HG03135 (cell line): Measurements from ENCODE around the gene NUDT14.

ENCODE experiments used
- ATAC-seq: cut with Tn5 transposase; IDR thresholded peaks from one replicate; pipeline ENCODE4 v1.9.1; 2021; ENCODE audit warnings: mild to moderate bottlenecking, moderate library complexity; ENCODE audit not compliant: unreplicated experiment

Gene NUDT14

DNA sequence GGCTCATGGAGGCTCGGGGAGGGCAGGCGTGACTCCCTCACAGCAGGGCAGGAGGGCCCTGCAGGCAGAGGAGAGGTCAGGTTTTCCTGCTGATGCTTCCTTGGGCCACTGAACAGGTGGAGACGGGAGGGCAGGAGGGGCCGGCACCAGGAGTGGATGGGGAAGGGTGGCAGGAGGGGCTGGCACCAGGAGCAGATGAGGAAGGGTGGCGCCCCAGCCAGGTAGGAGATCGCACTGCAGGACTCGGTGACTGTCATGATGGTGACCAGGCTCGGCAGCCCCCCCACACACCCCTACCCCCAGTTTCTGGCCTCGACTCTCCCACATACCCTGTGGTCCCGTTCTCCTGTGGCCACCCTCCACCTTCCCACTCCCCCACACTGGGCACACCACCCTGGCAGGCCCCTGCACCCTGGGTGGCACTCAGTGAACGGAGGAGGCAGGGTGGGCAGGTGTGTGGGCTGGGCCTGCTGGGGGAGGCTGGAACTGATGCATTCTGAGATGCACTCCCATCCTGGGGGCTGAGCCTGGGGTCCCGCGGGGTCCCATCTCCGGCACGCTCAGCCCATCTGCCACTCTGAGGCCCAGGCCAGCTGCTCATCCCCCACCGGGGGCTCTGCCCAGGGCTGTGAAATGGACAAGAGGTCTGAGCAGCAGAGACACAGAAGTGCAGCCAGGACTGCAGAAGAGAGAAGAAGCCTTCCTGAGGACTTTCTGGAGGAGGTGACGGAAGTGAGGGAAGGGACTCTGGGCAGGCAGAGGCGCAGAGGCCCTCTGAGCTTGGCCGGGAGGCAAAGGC, 2.8 kb downstream of the NUDT14 start:
- ATAC-seq: no peak

DNA sequence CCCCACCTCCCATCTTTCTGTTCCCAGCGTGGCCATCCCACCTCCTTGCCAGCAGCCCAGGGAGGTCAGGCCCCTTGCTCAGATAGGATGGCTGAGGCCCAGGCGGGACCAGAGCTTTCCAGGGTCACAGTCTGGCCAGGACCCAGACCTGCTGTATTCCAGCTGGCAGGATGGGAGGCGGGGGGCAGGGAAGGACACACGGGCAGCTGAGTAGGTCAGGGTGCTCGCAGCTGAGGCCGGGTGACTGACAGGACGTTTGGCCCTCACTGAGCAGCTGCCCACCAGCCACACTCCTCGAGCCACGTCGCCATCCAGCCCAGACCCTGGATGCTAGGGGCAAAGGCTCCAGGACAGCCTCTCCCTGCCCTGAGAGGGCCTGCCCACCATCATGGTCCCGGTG, 4.0 kb downstream of the NUDT14 start:
- no peak for ATAC-seq

DNA sequence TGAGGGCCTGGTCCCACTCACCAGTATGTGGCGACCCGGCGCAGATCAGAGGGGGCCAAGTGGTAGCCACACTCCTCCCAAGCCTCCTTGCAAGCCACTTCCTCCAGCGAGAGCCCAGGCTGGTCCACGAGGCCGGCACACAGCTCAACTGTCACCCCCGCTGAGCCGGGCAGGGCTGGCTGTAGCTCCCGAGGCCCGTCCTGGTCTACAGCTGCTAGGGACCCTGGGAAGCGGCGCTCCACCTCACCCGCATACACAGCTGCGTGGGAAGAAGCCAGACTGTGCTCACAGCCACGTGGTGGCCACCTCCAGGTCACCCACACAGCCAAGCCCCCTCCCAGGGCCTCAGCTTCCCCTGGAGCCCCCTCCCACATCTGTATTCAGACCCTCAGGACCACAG, 4.6 kb downstream of the NUDT14 start:
- no peak for ATAC-seq

DNA sequence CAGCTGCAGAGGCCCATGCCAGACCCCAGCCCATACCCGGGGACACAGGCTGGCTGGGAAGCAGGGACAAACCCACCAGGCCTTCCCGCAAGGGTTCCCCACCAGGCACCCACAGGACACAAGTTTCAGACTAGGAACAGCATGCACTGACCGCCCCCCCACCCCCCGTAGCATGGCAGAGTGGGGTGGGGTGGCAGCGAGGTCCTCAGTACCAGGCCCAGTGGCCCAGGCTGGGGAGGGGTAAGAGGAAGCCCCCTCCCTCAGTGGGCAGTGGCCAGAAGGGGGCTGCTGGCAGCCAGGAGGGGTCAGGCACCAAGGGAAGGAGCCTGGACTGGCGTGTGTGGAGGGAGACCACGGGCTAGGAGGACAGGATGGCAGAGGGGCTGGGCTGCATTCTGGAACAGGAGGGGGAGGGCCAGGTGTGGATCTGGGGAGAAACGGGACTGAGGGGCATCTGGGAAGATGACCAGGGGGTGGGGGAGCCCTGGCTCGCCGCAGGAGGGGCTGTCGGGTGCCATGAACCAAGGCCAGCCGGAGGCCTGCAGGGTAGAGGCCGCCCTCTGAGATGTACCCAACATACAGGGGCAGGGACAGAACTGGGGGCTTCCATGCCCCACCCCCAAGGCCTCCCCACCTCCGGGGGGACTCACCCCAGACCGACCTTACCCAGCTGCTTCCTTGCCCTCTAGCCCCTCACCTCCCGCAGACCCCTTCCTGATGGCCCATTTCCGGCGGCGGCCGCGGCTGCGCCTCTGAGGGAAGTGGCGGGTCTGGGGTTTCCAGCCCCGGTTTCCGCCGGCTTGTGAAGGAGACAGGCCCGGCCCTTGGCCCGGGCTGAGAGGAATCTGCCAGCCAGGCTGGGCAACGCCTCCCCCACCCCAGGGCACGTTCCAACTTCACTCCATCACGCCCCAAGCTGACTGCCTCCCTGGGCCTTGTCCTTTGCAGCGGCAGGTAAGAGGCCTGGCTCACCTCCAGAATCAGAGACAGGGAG, 6.9 kb downstream of the NUDT14 start:
- no peak for ATAC-seq

DNA sequence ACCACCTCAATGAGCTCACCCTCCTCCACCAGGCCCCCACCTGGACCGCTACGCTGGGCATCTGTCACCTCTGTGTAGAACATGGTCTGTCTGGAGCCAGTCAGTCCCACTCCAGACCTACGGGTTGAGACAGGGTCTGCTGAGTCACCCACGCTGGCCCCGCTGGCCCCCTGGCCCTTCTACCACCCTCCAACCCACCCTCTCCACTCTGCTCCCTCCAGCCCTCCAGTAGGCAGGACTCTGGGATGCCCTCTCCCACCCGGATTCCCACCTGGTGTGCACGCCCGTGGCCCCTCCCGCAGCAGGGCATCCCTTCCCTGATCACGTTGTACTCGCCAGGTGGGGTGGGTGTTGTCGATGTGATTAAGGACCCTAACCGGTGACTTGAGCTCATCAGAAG, 8.0 kb downstream of the NUDT14 start:
- no peak for ATAC-seq

DNA sequence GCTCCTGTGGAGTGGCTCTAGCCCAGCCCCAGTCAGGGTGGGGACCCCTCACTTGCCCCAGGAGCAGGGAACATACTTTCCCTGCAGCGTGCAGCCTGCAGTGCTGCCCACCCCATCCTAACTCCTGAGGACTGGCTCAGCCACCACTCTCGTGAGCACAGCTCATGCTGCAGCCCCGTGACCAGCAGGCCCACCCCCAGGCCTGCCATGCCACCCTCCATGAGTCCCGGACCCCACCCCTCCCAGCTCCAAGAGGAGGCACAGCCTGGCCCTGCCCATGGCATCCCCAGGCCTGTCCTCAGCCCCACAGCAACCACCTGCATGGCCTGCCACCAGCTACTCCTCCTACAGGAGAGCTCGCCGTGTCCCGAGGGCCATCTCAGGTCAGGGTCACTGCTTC, 8.6 kb downstream of the NUDT14 start:
- no peak for ATAC-seq

DNA sequence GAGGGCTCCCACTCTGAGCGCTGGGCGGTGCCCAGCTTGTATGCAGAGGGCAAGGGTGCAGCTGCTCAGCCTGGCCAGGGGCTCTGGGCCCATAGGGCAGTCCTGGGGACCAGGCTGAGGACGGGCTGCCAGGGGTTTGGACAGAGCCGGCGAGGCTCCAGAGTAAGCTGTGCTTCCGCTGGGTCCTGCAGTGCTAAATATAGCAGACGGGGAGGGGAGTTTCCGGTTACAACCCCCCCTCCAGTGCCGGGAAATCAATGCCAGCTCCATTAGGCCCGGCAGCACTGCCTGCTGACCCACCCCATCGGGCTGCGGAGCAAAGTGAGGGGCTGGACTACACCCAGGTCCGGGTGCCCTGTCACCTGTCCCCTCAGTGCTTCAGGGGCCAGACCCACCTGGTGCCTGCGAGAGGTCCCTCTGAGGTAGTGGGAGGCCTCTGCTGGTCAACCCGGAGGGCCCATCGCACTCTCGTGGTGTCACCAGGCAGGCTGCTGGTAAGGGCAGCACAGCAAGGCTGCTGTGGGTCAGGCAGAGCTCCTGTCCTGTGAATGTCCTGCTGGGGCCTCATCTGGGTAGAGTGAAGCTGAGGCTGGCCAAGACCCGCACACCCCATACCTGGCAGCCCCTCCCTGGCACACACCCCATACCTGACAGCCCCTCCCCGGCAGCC, 10.0 kb downstream of the NUDT14 start:
- ATAC-seq: no peak

DNA sequence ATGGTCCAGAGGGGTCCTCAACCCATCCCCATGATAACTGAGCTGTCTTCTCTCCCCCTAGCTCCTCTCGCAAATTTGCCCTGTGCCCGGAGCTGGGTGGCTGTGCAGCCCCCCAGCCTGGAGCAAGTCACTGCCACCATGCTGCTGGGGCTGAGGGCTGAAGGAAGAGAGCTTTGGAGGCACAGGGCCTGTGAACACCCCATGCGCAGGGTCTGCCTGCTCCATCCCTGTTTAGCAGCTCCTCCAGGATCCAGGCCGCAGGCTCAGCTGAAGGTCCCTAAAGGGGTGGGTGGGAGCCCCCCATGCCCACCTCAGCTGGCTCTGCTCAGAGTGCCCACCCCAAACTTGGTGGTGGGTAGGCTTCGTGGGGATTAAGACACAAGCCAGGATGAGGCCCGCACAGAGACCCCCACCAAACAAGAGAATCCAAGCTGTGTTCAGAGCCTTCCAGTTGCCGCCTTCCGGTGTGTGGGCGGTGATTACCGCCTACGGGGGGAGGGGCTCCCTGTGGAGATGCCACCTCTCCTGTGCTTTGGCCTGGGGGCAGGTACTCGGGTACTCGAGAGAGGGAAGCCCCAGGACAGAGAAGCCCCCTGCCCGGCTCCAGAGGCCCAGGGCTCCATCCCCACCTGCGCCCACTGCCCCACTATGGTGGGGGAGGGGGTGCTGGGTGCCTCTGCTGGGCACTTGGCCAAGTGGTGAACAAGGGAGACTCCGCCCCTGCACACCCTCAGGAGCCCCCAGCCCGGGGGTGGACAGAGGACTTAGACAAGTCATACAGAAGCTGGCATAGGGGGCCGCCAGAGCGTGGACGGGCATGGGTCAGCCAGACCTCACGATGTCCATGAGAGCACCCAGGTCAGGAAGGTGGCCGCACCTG, 11.1 kb downstream of the NUDT14 start:
- ATAC-seq: no peak

DNA sequence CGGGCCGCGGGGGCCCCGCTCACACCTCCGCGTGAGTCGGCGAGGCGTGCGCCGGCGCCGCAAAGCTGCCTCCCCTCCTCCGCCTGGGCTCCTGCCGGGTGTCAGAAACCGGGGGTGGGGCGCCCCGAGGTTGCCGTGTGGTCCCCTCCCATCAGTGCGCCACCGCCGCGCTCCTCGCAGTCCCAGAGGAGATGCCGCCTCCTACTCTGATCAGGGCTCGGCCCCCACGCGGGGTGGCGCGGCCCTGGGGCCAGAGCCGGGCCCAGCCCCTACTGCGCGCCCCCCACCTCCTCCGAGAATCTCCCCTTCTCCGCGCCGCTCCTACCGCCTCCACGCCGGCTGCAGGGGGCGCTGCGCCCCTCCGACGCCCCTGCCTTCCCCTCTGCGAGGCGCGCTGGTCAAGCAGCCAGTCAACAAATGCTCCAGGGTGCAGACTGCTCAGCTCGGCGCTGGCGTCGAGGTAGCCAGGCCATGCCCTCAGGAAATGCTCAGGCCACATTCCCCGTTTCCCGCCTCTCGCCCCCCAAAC, 12.1 kb downstream of the NUDT14 start:
- no peak for ATAC-seq

DNA sequence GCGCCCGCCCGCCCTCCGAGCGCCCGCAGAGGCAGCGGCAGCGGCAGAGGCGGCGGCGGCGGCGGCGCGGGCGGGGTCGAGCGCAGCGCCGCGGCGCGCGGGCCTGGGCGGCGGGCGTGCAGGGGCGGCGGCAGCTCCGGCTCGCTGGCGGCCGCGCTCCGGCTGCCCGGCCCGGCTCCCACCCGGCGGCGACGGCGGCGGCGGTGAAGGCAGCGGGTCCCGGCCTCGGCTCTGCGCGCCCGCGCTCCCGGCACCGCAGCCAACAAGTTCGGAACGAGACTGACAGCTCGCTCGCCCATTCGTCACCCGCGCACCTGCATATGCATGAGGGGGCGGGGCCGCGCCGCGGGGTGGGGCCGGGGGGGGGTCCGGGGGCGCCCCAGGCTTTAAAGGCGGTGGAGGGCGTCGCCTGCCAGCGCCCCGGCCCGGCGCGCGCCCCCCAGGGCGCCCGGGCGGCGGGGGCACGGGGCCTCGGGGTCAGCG, 12.6 kb downstream of the NUDT14 start, which contains the start of gene JAG2:
TSS of gene JAG2 (minus strand) at position 281 of the 483 bp plus-strand sequence. CDS start 356 bp downstream, outside the sequence.
- no peak for ATAC-seq

DNA sequence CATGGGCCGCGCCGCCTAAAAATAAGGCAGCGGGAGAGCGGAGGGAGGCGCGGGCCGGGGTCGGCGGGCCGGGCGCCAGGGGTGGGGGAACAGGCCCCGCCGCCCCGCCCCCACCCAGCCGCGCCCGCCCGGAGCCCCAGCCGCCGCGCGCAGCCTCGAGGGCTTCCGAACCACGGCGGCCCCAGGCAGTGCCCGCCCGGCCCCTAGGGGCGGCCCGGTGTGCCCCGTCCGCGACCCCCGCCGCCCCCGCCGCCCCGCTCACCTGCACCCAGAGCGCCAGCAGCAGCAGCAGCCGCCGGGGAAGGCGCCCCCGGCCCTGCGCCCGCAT, 13.1 kb downstream of the NUDT14 start:
- ATAC-seq: no peak

DNA sequence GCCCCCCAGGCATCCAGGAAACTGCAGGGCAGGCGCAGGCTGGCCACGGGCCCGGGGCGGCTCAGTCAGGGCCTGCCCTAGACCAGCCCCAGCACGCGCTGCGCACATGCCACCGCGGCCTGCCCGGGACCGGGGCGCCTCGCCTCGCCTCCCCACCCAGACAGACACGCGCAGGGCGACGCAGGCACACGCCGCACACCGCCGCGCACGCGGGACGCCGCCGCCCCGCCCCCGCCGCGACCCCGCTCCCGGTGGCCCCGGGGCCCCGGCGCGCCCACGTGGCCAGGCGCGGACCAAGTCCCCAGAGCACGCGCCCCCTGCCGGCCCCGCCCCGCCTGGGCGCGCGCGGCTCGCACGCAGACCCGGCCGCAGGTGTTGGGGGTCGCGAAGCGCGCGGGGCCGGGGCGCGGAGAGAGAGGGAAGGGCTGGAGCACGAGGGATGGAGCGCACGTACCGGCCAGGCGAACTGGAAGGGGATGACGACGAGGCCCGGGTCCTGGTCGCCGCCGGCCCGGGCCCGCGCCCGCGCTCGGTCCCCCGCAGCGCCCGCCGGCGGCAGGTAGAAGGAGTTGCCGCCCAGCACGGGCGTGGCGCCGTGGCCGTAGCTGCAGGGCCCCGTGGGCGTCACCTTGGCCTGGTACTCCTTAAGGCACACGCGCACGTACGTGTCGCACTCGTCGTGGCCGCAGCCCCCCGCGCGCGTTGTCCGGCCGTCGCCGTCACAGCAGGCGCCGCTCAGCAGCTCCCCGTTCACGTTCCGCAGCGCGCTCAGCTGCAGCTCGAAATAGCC, 13.6 kb downstream of the NUDT14 start:
- no peak for ATAC-seq

DNA sequence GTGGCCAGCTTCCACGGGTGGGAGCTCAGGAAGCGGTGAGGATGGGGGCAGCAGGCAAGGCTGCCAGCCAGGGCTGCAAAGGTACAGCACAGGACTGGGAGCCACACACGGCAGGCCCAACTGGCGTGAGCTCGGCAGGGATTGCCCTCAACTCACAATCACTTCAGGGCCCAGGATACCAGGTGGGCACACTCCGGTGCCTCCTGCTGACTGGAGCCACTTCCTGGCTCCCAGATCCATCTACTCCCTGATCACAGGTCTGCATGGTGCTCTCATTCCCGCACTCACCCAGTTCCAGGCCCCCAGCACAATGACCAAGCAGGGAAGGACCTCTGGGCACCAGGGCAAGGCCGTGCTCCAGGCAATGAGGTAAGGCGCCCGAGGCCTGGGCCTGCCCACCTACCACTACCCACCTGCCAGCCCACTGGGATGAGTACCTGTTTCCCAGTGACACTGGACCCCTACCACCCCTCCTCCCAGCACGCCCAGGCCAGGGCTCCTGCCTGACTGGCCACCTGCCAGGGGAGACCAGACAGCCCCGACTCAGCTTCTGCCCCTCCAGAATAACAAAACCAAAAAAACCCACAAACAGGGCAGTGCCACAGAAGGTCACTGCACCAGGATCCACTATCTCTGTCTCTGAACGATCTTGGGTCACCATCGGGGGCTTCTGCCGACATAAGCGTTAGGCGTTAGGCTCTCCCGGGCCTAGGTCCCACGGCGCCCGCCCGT, 14.4 kb downstream of the NUDT14 start:
- no peak for ATAC-seq

DNA sequence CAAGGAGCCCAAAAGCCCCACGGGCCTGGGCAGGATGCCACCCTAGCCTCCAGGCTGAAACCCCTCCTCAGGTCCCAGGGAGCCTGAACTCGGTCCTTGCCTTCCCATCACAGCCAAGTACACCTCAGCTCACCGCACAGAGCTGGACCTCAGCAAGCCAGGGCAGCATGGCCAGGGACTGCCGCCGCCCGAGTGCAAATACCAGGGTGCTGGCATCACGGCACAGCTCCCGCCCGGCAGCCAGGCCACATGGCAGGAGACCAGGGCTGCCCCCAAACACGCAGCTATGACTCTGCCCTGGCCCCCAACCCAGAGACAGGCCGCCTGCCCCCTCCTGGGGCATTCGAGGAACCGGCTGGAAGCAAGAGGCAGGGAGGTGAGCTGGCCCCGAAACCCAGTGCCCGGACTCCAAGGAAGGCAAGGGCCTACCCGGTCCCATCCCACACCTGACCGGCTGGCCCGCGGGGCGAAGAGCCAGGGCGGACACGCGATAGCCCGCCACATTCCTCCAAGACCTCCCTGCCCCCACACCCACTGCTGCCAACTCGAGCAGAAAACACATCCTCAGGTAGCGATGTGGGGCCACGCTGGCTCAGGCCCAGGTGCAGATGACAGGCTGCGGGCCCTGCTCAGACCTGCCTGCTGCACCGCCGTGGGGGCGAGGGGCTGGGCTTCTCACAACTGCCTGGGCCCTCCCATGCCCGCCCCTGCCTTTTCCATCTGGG, 15.2 kb downstream of the NUDT14 start:
- no peak for ATAC-seq

DNA sequence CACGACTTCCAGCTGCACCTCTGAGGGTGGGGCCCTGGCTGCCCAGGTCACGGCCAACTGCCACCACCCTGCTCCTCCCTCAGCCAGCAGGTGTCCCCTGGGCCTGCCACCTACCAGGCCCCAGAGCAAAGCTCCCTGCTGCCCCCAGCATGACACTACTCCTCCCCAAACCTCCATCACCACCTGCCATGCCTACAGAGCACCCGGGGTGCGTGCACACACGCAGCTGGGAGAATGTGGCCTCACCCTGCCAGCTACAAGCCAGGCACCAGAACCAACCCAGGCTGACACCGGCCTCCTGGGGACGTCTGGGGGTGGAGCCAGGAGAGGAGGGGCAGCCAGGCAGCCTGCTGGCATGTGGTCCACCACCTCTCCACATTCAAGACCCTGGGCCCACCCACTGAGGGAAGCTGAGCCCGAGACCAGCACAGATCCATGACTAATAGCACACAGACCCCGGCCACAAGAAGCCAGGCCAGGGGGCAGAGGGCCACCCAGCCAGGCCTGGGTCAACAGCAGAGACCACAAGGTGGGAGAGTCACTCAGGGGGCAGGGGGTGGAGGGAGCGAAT, 15.9 kb downstream of the NUDT14 start:
- ATAC-seq: no peak

DNA sequence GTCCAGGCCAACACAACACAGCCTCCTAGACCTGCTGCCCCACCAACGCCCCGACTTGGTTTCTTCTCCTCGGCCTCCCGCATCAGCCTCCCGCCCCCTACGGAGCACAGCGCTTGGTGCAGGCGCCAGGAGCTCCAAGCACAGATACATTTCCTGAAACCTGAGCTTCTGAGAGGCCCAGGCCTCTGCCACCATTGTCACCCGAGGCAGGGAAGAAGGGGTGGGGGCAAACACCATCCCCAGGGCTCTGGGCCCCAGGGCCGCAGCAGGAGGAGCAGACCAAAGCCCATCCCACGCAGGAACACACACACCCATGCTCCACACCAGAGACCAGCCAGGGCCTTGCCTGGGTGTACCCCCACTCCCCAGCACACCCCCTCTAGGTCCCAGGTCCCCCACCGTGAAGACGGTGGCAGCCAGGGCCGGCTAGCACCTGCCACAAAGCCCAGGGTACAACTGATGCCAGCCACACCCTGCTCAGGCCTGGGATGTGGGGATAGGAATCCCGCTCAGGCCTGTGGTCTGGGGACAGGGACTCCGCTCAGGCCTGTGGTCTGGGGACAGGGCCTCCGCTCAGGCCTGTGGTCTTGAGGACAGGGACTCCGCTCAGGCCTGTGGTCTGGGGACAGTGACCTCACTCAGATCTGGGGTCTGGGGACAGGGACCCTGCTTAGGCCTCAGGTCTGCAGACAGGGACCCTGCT, 17.9 kb downstream of the NUDT14 start:
- ATAC-seq: no peak

DNA sequence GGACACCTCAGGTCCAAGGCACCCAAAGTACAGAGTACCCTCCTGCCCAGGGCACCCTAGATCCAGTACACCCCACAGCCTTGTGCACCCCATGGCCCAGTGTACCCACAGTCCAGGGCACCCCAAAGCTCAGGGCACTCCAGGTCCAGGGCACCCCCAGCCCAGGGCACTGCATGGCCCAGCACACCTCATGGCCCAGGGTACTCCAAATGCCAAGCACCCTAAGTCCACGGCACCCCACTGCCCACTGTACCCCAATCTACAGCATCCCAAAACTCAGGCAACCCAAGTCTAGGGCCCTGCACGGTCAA, 18.5 kb downstream of the NUDT14 start:
- no peak for ATAC-seq
